Measurements from ENCODE around the gene PARS2.
"Not testable (repeated sequence)": the region's sequence is repeated elsewhere in the genome, so short reads cannot be mapped to it uniquely, and the experiment has no call there.

PARS2 gene

DNA sequence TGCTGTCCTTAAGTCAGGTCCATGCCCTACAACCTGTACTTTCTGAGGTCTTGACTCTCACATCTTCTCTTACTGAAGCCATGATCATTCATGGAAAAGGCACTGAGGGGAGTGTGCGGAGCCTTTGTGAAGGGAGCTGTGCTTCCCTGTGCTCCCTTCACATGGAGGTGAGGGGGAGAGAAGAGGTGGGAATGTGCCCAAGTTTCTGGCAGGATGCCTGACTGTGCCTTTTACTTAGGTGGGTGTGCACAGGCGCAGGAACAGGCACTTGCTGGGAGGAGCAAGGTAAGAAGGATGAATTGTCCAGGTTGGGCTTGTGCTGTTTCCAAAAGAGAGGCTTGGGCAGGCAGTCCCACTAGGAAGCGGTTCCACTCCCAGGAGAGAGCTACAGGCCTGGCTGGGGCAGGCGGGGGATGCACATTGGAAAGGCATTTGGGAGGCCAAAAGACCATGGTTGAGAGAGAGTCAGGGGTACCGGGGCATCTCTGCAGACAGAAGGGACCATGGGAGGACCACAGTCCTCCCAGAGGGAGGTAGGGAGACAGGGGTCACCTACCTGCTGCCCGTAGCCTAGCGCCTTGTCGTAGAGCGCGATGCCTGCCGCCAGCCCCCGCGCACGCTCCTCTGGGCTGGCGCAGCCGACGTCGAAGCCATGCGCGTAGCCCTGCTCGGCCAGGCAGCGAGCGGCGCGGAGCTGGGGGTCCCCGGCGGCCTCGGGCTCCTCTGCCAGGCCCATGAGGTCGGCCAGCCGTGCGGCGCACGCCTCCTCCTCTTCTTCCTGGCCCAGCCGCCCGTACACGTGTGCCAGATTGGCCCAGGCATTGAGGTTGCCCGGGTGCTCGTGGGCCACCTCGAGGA is 35.9 kb upstream of the PARS2 start:
- DNase-seq (ENCODE audit: low read depth, low spot score): no peak

DNA sequence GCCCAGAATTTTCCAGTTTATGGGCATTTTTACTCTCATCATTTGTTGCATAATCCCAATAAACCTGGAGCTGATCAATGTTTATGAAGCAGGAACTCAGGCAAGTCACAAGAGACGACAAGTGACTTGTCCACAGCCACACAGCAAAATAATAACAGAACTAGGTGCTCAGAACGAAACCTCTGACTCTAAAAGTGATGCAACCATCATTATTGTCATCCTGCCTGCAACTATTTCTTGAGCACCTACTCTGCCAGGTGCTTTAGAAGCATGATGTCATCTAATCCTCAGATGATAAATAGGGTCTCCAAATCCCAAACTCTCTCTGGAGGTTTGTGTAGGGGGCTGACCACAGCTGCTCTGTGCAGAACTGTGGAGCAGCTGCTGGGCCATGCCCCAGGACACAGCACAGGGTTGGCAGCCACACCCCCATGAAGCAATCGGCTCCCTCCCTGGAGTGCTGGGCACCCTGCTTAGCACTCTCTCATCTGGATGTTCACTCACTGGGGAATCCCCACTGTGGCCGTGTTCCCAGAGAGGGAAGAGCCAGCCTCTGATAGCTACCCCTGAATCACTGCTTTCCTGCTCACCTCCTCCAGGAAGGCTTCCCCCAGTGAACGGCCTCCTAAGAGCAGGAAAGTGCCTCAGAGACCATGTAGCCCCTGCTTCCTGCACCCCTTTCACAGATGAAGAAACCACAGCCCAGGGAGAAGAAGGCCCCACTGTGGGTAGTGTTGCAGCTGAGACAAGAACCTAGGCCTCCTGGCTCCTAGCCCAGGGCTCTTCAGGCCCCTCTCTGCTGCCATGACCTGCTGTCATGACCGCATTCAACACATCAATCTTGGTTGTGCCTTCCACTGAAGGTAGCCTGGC is 34.7 kb upstream of the PARS2 start:
- no peak for DNase-seq (ENCODE audit: low read depth, low spot score)

DNA sequence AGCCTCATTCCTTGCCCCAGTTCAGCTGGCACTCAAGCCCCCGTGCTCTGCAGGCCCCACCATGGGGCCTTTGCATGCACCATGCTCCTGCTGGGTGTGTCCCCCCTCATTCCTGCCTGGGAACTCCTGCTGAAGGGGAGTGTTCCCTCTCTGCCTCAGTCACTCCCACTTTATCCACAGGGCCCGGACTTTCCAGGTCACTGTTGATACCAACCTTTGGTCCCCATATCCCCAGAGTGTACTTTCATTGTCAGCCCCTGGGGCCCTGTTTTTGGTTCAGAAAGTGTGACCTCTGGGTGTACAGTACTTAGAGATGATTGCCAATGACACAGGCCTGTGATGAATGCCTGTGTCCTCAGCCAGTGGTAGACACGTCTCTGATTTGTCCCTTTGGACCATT is 33.9 kb upstream of the PARS2 start:
- no peak for DNase-seq (ENCODE audit: low read depth, low spot score)

DNA sequence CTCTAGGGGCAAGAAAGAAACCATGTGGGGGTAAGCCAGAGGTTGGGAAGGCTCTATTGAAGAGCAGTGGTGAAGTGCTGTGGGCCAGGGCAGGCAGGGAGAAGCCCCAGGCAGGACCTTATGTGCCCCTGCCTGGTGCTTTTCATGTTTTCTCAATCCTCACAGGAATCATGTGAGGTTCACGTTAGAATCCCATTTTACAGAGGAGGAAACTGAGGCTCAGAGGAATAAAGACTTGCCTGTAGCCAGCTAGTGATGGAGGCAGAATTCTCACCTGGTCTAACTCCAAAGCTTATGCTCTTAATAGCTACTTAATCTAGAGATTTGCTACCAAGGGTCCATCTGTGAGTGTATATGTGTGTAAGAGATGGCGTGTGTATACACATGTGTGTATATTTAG is 32.6 kb upstream of the PARS2 start:
- DNase-seq (ENCODE audit: low read depth, low spot score): no peak

DNA sequence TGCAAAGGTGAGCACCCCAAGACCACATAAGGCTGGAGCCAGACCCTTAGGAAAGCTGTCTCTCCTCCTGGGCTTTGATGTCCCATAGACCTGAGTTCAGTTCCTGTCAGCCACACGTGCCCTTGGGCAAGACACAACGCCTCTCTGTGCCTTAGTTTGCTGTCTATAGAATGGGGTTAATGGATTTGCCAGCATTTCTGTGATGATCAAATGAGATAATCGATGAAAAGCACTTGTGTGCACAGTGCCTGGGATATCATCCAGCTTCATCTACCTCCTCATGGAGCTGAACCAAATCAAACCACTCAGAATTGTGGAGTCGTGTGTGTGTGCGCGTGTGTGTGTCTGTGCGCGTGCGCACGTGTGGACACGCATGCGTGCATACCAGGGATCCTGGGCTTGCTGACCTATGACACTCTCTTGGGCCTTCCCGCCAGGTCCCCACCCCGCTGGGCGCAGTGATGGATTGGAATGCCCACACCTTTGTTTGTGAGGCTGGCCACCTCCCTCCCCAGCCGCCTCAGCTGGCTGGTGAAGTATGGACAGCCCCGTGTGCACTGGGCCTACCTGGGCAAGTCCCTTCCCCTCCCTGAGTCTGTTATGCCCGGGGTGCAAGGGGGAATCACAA is 31.6 kb upstream of the PARS2 start:
- no peak for DNase-seq (ENCODE audit: low read depth, low spot score)

DNA sequence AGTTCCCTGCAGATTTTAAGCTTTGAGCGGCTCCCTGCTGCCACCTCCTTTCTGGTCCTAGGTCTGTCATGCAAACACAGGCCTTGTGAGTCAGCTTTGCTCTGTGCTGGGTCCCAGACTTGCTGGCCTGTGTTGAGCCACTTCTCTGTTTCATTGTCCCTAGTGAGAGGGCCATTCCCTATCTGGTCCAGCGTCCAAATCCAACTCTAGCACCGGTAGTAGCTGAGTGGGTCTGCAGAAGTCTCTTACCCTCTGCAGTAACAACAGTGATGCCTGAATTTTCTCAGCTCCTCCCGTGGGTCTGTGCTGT is 31.0 kb upstream of the PARS2 start:
- DNase-seq (ENCODE audit: low read depth, low spot score): no peak

DNA sequence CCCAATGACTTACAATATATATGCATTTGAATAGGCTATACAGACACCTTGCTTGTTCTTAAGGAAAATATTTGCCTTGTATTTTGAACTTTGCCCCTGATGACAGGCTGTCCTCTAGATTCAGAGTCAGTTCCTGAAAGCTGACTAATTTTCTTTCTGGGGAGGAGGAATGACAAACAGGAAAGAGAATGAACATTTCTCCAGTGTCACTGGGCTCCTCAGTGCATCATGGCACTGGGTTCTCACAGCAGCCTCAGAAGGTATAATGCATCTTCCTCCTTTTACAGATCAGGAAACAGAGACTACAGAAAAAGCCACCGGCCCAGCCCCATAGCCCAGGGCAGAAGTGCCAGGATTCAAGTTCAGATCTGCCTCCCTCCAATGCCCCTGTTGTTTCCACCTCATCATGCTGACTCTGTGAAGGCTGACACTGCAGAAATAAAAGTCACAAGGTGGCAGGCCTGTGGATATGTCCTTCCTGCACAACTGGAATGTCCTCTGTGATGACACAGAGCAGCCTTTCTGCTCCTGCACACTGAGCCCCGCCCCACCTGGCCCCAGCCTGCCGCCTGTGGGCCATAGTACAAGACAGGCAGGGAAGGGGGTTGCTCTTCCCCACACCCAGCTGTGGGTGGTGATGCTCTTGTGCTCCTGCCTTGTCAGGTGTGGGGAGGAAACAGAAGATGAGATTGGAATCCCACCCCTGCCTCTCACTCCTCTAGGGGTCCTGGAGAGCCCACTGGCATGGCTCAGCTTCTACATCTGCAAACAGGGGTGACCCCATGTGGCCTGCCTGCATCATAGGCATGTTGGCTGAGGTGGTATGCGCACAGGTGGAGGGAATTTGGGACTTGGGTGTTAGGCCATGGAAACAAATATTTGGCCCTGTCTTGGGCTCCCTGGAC is 30.4 kb upstream of the PARS2 start:
- no peak for DNase-seq (ENCODE audit: low read depth, low spot score)

DNA sequence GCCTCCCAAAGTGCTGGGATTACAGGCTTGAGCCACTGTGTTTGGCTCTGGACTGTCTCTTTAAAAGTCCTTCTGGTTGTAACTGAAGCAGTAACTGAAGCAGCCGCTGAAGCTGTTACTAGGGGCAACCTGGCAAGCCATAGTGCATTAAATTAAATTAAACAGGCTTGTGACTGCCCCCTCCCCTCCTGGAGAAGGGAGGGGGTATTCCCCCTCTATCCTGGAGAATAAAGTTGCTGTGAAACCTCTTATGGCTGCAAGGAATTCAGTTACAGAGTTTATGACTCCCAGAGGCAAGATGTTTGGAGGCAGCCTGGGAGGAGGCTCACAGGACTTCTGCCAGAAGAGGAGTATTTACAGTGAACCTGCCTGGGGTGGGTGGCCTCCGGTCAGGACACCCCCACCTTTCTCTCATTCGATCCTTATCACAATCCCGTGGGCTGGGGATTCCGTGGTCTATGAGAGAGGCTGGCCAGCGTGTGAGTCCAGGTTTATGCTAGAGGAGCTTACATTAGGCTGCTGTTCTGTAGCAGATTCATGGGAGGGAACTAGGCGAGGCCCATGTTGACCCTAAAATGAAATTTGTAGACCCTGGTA is 28.5 kb upstream of the PARS2 start:
- no peak for DNase-seq (ENCODE audit: low read depth, low spot score)

DNA sequence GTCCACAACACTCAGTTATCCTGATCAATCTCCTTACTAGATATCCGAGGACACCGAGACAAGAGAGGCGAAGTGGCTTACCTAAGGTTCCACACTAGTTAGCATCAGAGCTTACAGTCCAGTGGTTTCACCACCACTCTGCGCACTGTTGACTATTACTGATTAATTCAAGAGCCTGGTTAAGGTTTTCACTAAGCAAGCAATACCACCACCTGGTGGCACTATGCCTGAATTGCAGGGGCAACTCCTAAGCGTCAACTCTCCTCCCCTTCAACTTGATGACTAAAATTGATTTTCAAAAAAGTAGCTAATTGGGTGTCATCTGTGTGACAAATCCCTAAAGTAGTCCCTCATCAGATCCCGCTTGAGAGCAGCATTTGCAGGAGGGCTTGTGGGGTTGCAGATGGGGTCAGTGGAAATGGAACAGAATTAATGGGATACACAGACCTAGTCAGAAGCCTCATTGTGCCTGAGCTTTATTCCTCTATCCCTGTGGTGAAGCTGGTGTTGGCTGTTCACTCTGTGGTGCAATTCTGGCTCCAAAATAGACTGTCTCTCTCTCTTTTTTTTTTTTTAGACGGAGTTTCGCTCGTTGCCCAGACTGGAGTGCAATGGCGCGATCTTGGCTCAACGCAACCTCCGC is 27.7 kb upstream of the PARS2 start:
- peak; percentile 45 for DNase-seq (ENCODE audit: low read depth, low spot score)

DNA sequence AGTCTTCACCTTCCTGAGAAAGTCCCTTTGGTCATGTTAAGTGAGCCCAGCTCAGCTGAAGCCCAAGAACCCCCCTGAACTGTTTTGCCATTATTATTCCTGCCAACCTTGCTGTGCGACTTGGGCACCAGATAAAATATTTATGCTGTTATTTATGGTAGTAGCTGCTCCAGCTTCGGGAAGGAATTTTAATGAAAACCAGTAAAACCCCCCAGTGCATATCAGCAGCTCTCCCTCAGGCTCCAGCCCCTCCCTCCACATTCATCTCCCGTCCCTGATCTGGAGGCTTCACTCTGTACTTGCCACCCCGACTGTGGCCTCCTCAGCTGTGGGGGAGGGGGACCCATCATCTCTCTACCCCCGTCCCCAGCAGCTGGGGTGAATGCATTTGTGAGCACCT is 24.1 kb upstream of the PARS2 start:
- DNase-seq (ENCODE audit: low read depth, low spot score): no peak

DNA sequence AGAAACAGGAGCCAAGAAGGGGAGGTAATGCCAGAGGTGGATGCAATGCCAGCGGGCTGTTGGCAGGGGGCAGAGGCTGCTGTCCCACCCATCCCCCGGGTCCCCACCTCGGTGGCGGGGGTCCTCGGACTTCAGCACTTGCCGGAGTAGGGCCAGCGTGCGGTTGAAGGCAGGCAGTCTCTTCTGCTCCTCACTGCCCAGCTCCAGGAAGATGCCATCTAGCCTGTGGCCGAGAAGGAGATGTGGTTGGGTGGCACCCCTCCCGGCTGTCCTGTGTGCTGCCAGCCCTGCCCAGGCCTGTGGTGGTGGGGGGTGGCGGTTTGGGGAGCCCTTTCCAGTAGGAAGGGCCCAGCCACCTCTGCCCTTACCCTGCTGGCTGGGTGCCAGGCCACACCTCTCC is 23.3 kb upstream of the PARS2 start:
- no peak for DNase-seq (ENCODE audit: low read depth, low spot score)

DNA sequence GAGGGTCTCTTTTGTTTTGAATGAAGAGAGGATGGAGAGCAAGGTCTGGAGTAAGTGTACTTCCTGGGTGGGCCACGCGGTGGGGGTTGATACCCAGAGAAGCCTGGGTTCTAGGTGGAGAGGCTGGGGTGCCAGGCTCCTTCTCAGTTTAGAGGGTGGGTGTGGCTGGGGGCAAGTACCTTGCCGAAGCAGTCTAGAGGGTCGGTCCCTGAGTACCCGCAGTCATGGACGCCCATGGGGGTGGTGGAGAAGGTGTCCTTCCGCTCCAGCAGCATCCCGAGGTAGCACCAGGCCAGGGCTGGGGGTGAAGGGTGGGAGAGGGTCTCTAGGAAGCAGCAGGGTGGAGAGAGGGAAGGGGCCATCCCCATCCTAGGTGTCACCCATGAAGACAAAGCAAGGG is 22.5 kb upstream of the PARS2 start:
- DNase-seq (ENCODE audit: low read depth, low spot score): no peak

DNA sequence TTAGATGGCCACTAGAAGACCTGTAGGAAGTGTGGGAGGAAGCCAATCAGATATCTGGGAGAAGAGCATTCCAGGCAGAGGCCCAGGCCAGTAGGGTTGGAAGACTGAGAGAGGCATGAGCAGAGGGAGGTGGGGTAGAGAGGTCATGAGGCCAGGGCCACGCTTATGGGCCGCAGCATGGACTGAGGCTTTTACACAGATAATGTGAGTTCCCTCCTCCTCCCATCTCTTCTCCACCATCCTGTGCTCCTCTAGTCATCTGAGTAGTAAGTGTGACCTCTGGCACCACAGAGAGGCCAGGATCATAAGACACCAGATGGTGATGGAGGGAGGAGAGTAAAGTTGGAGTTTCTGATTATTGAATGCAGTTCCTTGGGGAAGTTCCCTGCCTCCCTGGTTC is 19.7 kb upstream of the PARS2 start:
- no peak for DNase-seq (ENCODE audit: low read depth, low spot score)

DNA sequence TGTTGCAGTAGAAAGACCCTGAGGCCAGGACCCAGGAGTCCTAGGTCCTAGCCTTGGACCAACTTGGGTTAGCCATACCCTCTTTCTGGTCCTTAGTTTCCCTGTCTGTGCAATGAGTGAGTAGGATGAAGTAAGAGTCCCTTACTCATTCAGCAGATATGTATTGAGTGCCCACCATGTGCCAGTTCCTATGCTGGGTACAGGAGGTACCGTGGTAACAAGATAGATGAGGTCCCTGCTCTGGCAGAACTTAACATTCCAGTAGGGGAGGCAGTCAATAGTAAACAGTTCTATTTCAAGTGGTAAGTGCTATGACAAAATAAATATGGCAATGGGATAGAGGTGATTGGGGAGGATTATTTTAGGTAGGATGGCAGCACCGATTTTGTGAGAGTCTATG is 18.3 kb upstream of the PARS2 start:
- no peak for DNase-seq (ENCODE audit: low read depth, low spot score)

DNA sequence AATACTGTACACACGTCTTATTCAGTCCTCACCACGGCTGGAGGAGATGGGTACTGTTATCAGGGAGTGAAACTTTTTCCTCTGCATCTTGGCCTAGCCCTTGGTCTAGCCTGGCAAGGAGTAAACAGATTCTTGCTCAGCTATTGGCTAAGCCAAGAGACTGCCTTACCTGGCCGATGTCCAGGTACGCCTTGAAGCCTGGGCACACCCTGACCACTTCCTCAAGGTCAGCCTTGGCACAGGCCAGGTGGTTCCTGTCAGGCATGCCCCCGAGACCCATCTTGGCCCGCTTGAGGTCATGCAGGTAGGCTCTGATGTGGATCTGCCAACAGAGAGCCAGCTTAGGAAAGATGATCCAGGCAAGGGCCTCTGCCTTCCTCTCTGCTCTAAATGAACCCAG is 17.8 kb upstream of the PARS2 start:
- DNase-seq (ENCODE audit: low read depth, low spot score): no peak

DNA sequence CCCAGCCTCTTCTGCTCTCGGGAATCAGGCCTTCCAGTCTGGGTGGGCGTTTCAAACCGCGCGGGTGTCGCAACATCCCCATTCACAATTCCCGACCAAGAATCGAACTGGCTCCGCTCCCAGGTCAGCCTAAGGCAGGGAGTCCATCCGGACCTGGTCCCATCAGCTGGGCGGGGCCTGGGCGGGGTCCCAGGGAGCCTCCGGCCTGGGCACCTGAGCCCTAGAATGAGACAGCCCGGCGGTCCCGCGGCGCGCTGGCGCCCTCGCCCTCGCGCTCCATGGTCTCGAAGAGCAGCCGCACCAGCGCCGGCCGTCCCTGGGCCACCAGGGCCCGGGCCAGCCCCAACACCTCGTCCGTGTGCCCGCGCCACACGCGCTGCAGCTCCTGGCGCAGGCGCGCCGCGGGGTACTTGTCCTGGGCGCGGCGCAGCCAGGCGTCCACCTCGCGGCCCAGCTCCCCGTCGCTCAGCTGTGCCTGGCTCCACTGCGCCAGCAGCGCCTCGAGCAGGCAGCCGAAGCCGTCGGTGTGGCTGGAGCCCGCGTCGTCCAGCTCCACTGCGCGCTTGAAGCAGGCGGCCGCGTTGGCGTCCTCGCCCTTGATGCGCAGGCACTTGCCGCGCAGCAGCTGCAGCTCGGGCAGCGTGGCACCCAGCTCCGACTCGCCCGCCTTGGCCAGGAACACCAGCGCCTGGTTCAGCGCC is 16.9 kb upstream of the PARS2 start:
- peak; percentile 33 for DNase-seq (ENCODE audit: low read depth, low spot score)

DNA sequence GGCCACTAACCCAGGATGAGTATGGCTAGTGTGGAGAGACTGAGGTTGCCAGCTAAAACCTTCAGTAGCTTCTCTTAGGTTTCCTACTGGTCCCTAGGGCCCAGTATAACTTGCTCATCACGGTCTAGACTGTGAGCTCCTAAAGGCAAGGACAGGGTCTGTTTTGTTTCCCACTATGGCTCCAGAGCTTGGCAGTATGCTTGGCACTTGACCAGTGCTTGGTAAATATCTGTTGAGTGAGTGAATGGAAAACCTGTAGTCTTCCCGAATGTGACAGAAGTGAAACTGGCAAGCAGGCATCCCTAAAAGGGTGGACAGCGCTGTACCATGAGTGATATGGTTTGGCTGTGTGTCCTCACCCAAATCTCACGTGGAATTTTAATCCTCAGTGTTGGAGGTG is 13.1 kb upstream of the PARS2 start:
- no peak for DNase-seq (ENCODE audit: low read depth, low spot score)

DNA sequence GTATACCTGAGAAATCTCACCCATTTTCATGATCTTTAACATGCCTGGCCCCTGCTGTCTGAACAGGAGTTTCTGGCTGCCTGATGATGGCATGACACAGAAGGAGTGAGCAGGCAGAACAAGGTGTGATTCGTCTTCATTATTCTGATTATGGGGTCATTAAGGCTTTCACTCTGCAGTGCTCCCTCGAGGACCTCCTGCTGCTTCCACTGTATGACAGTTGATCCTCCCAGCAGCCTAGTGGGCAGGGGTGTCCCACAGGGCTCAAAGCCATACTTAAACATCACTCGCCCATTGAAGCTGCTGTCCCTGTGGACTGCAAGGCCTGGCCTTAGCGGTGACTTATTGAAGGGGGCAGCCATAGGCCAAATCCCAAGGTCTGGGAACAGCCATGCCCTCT is 12.7 kb upstream of the PARS2 start:
- DNase-seq (ENCODE audit: low read depth, low spot score): no peak

DNA sequence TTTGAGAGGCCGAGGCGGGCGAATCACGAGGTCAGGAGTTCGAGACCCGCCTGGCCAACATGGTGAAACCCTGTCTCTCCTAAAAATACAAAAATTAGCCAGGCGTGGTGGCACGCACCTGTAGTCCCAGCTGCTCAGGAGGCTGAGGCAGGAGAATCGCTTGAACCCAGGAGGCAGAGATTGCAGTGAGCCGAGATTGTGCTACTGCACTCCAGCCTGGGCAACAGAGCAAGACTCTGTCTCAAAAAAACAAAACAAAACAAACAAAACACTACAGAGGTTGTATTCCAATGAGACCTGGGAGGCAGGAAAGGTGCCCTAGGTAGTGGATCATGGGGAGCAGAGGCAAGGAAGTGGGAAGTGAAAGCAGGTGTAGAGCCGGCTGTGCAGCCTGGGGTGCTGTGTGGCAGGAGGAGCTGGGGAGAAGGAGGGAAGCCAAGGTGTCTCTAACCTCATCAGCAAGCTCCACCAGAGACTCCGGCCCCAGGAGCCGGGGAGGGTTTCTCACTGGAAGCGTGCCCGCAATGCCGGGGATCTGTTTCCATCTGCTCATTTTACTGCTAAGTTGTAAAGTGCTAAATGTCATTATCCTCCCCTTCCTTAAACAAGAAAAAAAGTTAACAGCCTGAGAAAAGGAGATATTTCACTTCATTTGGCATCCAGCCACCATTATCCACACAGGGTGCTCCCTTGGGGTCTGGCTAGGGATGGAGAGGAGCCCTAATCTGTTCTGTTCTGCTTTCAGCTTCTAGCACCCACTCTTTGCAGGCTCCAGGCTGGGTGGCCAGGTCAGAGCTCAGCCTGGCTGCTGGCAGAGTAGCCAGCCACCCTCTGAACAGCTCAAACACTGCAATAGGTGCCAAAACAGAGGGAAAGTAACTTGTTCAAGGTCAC is 11.8 kb upstream of the PARS2 start:
- not testable (repeated sequence) for DNase-seq (ENCODE audit: low read depth, low spot score)

Data from astrocyte of the hippocampus (primary cell).